Neural progenitor cell (in vitro differentiated cells): ENCODE data around the gene AURKB. TPM values are rescaled to one million over a fixed set of nuclear protein-coding genes. Genes with fewer than 3 reads are reported as not detected.
A peak's percentile ranks its signal among the peaks of the same experiment; 100 is the strongest.

Experiments
- DNase-seq: peaks from one replicate; pipeline ENCODE4 v3.0.0-alpha.2; 2016; ENCODE audit warnings: low spot score
- H2AFZ ChIP-seq: fragments of 200-600 bp; sonication (generic); replicated peaks from 2 replicates; pipeline ENCODE4 v1.6.1; 2016; ENCODE audit warnings: antibody characterized with exemption
- H3F3A ChIP-seq: fragments of 200-600 bp; sonication (generic); 2 replicates; pipeline ENCODE4 v1.6.1; 2016; ENCODE audit warnings: antibody characterized with exemption, low read depth
- H3K27ac ChIP-seq: fragments of 200-600 bp; sonication (generic); 2 replicates; pipeline ENCODE4 v1.5.1; 2016; ENCODE audit warnings: mild to moderate bottlenecking
- H3K27me3 ChIP-seq: fragments of 200-600 bp; sonication (generic); 2 replicates; pipeline ENCODE4 v1.6.1; 2016; ENCODE audit warnings: mild to moderate bottlenecking, moderate library complexity
- H3K36me3 ChIP-seq: fragments of 200-600 bp; sonication (generic); 2 replicates; pipeline ENCODE4 v1.5.1; 2016
- H3K4me1 ChIP-seq: fragments of 200-600 bp; sonication (generic); 2 replicates; pipeline ENCODE4 v1.6.1; 2016; ENCODE audit warnings: mixed run types
- H3K4me2 ChIP-seq: fragments of 200-600 bp; sonication (generic); 2 replicates; pipeline ENCODE4 v1.6.1; 2016
- H3K4me3 ChIP-seq: fragments of 200-600 bp; sonication (generic); 2 replicates; pipeline ENCODE4 v1.5.1; 2016
- H3K79me2 ChIP-seq: fragments of 200-600 bp; sonication (generic); 2 replicates; pipeline ENCODE4 v1.6.1; 2016; ENCODE audit warnings: low read depth
- H3K9ac ChIP-seq: fragments of 200-600 bp; sonication (generic); 2 replicates; pipeline ENCODE4 v1.6.1; 2016
- H3K9me3 ChIP-seq: fragments of 200-600 bp; sonication (generic); 2 replicates; pipeline ENCODE4 v1.5.1; 2016; ENCODE audit warnings: low read depth
- H4K20me1 ChIP-seq: fragments of 200-600 bp; sonication (generic); 2 replicates; pipeline ENCODE4 v1.6.1; 2016; ENCODE audit warnings: low read depth
- H3K27ac Mint-ChIP-seq: 3 replicates; pipeline ENCODE4 v1.8.0; 2021; ENCODE audit warnings: mixed read lengths
- H3K27me3 Mint-ChIP-seq: 2 replicates; pipeline ENCODE4 v1.8.0; 2022; ENCODE audit warnings: low read depth, mild to moderate bottlenecking, inconsistent platforms, moderate library complexity, mixed read lengths; ENCODE audit not compliant: insufficient read depth
- H3K36me3 Mint-ChIP-seq: 3 replicates; pipeline ENCODE4 v1.8.0; 2021; ENCODE audit warnings: mixed read lengths
- H3K4me1 Mint-ChIP-seq: 3 replicates; pipeline ENCODE4 v1.8.0; 2021; ENCODE audit warnings: mixed read lengths
- H3K4me3 Mint-ChIP-seq: 3 replicates; pipeline ENCODE4 v1.8.0; 2021; ENCODE audit warnings: mild to moderate bottlenecking, moderate library complexity, mixed read lengths
- H3K9me3 Mint-ChIP-seq: 3 replicates; pipeline ENCODE4 v1.8.0; 2020; ENCODE audit warnings: mixed read lengths
- CTCF ChIP-seq: fragments of 200-600 bp; sonication (generic); IDR thresholded peaks from 2 replicates; pipeline ENCODE4 v1.5.1; 2017; ENCODE audit warnings: antibody characterized with exemption, mild to moderate bottlenecking
- EZH2 ChIP-seq: fragments of 200-600 bp; sonication (generic); IDR thresholded peaks from 2 replicates; pipeline ENCODE4 v1.6.1; 2017; ENCODE audit warnings: antibody characterized with exemption, mild to moderate bottlenecking, moderate library complexity
- EZH2phosphoT487 ChIP-seq: fragments of 200-600 bp; sonication (generic); IDR thresholded peaks from 2 replicates; pipeline ENCODE4 v1.6.1; 2017; ENCODE audit warnings: antibody characterized with exemption
- total RNA-seq: library from RNA; depleted of rRNA; stranded (reverse); fragments of >200 nt; gene quantifications from 2 replicates; pipeline ENCODE4 v1.2.3, GENCODE V29; 2015; ENCODE audit warnings: low replicate concordance

AURKB gene
- total RNA-seq, 1 donor from 2014 or later = 149 TPM

- no peaks in the 10 kb centered on the region for H4K20me1 ChIP-seq
- H3K4me2 ChIP-seq = no peak overlapping the region
- no peaks in the 10 kb centered on the region for H3K27me3 ChIP-seq
- Mint-ChIP-seq H3K9me3 (no peaks in the 10 kb centered on the region), H3K36me3 (peaks cover 33% of the 10 kb centered on the region), H3K4me3 (peak overlapping the region; percentile 57), H3K27ac (peak overlapping the region; percentile 3), H3K27me3 (peaks cover 2% of the 10 kb centered on the region), H3K4me1 (no peaks in the 10 kb centered on the region)
- no peaks in the 10 kb centered on the region for H3K36me3 ChIP-seq
- H3K4me3 ChIP-seq = no peak overlapping the region
- H3F3A ChIP-seq = no peaks in the 10 kb centered on the region
- no peak for DNase-seq
- no peak overlapping the region for H3K9ac ChIP-seq
- no peak overlapping the region for H2AFZ ChIP-seq
- H3K27ac ChIP-seq = no peak overlapping the region
- no peaks in the 10 kb centered on the region for H3K4me1 ChIP-seq
- TF ChIP-seq CTCF = no peak
- TF ChIP-seq EZH2 = no peak
- TF ChIP-seq EZH2phosphoT487 = no peak
- no peaks in the 10 kb centered on the region for H3K79me2 ChIP-seq
- H3K9me3 ChIP-seq = no peaks in the 10 kb centered on the region
These were observed 24.2 kb upstream of the AURKB start for GRCh38 chr17:8234361-8235270.

DNA sequence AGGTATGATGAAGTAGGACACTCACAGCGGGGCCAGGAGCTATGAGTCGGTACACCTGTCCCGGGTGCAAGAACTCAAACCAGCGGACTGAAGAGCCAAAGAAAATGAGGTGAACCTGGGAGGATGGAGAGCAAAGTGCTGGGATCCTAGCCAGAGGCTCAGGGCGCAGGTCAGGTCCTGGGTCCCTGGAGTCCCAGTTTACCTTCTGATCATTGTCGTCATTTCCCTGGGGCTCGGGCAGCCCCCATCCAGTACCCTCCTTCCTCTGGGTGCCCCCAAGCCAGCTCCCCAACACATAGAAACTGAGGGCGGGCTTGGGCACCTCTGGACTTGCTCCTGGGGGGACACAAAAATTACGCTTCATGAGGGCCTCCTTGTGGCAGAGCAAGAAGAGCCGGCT is 21.3 kb upstream of the AURKB start:
- H3K4me3 Mint-ChIP-seq = peak overlapping the region; percentile 36
- no peak overlapping the region for H2AFZ ChIP-seq
- DNase-seq = no peak

GRCh38 chr17:8227238-8227581 is 16.8 kb upstream of the AURKB start:
- H3K4me1 ChIP-seq = no peaks in the 10 kb centered on the region
- H3K27me3 Mint-ChIP-seq = peaks cover 32% of the 10 kb centered on the region
- no peak overlapping the region for H3K27ac ChIP-seq
- H2AFZ ChIP-seq = no peak overlapping the region
- no peaks in the 10 kb centered on the region for H3K36me3 ChIP-seq
- peak overlapping the region; percentile 94 for H3K27ac Mint-ChIP-seq
- peaks cover 41% of the 10 kb centered on the region for H3K4me1 Mint-ChIP-seq
- peak overlapping the region; percentile 62 for H3K4me3 ChIP-seq
- peaks cover 36% of the 10 kb centered on the region for H3K36me3 Mint-ChIP-seq
- peaks cover 19% of the 10 kb centered on the region for H3K9me3 Mint-ChIP-seq
- TF ChIP-seq EZH2 (no peak), EZH2phosphoT487 (no peak), CTCF (no peak)
- peak overlapping the region; percentile 90 for H3K4me3 Mint-ChIP-seq
- no peak for DNase-seq
- no peaks in the 10 kb centered on the region for H3K9me3 ChIP-seq
- H3K9ac ChIP-seq = no peak overlapping the region
- peak overlapping the region; percentile 68 for H3K4me2 ChIP-seq
- no peaks in the 10 kb centered on the region for H3K27me3 ChIP-seq
- H4K20me1 ChIP-seq = peaks cover 13% of the 10 kb centered on the region
- H3F3A ChIP-seq = peaks cover 53% of the 10 kb centered on the region
- H3K79me2 ChIP-seq = no peaks in the 10 kb centered on the region

More for the DNA sequence above, 21.3 kb upstream of the AURKB start:
- Histone ChIP-seq H3K9me3 (no peaks in the 10 kb centered on the region), H3K79me2 (no peaks in the 10 kb centered on the region), H3K4me3 (no peak overlapping the region), H3K27ac (no peak overlapping the region), H3K9ac (no peak overlapping the region), H3K4me1 (no peaks in the 10 kb centered on the region), H4K20me1 (peaks cover 9% of the 10 kb centered on the region), H3K4me2 (no peak overlapping the region), H3F3A (peaks cover 12% of the 10 kb centered on the region), H3K36me3 (no peaks in the 10 kb centered on the region), H3K27me3 (no peaks in the 10 kb centered on the region)
- Mint-ChIP-seq H3K4me1 (peaks cover 9% of the 10 kb centered on the region), H3K27ac (no peak overlapping the region), H3K9me3 (peaks cover 5% of the 10 kb centered on the region), H3K27me3 (peaks cover 11% of the 10 kb centered on the region), H3K36me3 (peaks cover 42% of the 10 kb centered on the region)
- TF ChIP-seq EZH2 = no peak
- TF ChIP-seq CTCF = no peak
- no peak for TF ChIP-seq EZH2phosphoT487
